HG03457 (cell line): Measurements from ENCODE around the gene SBF1.
A peak's percentile ranks its signal among the peaks of the same experiment; 100 is the strongest.

ENCODE experiments used
- ATAC-seq: cut with Tn5 transposase; IDR thresholded peaks from one replicate; pipeline ENCODE4 v1.9.1; 2021; ENCODE audit warnings: moderate number of reproducible peaks; ENCODE audit not compliant: unreplicated experiment

Gene SBF1

DNA sequence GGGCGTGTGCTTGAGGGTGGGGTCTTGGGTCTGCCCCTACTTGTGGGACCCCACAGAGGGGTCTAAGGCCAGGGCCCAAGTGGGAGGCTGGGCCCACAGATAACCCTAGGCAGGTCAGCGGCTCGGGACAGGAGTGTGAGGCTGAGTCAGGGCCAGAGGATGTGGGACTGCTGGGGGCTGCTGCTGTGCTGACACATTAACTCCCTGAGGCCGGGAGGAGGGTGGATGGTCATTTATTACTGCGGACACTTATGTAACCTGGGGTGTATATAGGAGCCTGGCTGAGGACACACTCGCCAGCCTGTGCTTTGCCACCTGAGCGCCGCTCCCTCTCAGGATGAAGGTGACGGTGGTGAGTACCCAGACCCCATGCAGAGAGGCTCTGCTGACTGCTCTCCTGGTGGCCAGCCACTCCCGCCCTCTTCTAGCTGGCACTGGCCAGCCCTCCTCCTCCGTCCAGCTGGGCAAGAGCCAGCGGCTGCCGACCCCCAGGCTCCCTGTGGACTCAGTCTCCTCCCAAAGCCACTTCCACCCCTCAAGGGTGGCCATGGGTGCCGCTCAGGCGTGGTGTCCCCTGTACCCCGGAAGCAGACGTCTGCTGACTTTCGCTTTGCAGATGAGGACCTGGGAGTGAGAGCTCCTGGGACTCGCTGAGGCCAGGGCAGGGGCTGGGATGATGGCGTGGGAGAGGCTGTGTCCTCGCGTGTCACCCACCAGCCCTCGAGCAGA lies 11.9 kb upstream of the SBF1 start, which contains the start of gene MIOX:
Gene MIOX, plus strand, starts transcription at position 299 of the 729 bp plus-strand sequence. Its CDS starts 39 bp downstream, at position 338.
- ATAC-seq, result no peak

DNA sequence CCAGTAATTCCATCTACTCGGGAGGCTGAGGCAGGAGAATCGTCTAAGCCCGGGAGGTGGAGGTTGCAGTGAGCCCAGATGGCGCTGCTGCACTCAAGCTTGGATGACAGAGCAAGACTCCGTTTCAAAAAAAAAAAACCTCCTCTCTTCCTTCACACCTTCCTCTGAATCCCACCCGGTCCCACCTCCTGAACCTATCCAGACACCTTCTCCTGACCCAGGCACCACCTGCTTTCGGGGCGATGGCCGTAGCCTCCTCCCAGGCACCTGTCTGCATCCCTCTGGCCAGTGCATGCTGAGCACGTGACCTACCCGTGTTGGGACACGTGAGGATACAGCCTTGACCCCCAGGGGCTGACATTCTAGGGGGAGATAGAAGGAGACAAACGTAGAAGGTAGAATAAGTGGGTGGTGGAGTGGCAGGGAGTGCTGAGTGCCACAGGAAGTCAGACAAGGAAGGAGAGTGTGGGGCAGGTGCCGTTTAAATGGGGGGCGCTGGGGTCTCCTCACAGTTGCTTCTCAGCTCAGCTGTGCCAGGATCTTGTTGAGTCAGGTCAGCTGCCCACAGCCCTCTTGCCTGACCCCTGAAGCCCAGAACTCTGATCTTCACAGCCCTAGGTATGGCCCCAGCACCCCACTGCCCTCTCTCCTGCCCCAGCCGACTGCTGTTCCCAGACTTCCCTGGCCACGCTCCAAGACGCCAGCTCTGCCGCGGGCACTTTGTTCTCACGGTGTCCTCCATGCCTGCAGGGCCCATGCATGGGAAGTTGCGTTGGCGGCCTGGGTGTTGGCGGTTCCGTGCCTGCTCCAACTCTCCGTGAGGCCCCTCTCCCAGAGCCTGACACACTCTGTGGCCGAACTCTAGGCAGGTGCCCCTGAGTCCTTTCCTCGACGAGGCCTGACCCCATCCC lies 10.6 kb upstream of the SBF1 start:
- ATAC-seq, result no peak

DNA sequence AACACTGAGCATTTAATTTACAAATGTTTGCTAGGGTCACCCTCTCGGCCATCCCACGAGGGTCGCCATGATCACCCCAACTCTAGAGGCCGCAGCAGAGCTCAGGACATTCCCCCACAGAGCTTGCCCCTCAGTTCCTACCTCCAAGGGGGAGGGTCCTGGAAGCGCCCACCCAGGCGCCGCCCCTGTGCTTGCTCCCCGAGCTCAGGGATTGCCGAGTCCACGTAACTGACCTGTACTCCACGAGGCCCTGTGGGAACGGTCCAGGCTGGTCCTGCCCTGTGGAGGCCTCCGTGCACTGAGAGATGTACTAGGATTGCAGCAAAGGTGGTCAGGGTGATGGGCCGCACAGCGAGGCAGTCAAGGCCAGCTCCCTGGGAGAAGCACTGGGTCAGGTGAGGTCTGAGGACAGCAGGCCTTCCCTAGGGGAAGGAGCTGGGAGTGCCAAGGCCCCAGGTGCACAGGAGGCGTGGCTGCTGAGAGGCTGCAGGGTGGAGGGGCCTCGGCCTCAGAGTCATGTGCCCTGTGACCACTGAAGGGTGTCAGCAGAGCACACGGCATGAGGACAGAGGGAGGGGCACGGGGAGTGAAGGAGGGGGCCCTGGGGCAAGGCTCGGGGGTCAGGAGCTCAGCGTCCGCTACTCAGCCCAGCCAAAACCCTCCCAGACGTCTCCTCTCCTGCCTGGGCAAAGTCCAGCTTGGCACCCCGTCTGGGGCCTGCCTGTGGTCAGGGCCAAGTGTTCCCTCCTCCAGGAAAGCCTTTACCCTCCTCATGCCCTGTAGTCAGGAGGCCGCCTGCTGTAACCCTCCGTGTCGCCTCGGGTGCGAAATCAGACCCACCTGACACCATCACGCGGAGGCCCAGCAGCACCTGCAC lies 9.4 kb upstream of the SBF1 start:
- no peak for ATAC-seq

DNA sequence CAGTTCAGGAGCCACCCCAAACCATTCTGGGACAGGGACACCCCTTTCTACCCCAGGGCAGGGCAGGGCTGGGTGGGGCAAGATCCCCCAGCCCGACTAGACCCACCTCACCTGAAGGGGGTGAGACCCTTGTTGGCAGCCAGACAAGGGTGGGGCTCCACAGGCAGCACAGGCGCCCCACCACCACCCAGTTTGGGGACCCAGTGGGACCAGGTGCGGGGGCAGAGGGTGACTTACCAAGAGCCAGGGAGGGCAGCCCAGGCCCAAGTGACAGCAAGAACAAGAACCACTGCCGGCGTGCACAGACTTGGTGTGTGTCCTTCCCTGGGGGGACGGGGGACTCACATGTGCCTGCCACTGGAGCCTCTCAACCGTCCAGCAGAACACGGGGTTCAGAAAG lies 8.7 kb upstream of the SBF1 start:
- ATAC-seq, result no peak

DNA sequence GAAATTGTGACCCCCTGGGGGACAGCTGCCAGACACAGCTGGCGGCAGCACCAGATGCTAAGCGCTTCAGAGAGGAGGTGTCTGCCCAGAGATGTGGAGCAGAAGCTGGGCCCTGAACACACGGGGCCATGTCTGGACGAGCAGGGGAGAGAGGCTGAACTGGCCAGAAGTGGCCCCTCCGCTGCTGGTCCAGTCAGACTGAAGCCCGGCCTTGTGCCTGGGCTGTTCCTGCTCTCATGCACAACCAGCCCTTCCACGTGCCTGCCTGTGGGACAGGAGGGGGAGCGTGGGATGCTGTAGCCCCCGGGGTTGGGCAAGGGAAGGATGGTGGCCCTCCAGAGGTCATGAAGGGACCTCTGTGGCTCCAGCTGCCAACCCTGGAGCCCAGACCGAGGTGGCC lies 8.3 kb upstream of the SBF1 start:
- ATAC-seq, result no peak

DNA sequence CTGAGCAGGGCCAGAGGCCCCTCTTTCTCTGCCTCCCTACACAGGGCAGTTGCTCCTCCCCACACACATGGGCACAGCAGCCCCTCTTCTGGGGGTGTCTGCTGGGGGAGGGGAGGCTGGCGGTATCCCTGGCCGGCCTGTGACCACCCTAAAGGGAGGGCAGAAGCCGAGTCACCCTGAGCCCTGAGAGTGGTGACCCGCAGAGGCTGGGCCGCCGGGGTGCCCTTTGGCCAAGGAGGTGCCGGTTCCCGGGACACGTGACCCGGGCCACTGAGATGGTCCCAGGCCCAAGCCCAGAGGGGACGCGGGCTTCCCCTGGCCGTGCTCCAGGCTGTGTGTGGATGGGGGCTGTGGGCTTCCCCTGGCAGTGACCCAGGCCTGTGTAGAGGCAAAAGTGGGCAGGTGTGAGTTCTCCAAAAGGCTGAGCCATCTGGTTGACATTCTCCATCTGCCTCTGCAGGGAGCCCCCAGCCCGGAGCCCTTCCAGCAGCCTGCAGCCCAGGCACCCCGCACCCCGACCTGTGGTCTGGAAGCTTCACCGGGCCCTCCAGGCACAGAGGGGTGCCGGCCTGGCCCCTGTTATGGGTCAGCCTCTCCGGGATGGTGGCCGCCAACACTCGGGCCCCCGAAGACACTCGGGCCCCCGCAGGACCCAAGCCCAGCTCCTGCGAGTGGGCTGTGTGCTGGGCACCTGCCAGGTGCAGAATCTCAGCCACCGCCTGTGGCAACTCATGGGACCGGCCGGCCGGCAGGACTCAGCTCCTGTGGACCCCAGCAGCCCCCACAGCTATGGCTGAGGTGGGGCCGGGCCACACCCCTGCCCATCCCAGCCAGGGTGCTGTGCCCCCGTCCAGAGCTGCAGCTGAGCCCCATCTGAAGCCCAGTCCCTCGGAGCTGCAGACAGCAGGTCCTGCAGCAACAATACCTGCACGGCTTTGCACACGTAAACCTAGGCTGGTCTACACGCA lies 7.6 kb upstream of the SBF1 start:
- ATAC-seq, result no peak

DNA sequence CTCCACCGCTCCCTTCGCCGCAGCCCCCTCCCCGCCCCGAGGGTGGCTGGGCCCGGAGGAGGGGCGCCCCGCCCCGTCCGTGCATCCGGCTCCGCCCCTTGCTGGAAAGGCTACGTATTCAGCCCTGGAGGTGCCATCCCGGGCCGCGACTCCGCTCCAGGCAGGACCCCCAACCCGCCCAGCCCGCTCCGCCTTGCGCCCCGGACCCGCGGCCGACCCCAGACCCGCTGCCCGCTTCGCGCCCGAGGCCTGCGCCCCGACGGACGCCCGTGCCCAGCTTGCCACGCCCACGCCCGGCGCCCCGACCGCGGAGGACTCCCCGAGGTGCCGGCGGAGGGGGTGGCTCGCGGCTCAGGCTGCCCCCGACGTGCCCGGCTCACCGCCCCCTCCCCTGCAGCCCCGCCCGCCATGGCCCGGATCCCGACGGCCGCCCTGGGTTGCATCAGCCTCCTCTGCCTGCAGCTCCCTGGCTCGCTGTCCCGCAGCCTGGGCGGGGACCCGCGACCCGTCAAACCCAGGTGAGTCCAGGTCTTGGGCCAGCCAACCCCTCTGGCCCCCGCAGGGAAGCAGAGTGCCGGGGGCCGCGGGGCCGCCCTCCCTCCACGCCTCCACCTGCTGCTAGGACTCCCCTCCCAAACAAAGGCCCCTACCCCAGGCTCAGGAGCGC lies 6.7 kb upstream of the SBF1 start, which contains the start of gene ADM2:
Gene ADM2, plus strand, starts transcription at position 104 of the 667 bp plus-strand sequence. Its CDS starts 305 bp downstream, at position 409.
- ATAC-seq, result no peak

DNA sequence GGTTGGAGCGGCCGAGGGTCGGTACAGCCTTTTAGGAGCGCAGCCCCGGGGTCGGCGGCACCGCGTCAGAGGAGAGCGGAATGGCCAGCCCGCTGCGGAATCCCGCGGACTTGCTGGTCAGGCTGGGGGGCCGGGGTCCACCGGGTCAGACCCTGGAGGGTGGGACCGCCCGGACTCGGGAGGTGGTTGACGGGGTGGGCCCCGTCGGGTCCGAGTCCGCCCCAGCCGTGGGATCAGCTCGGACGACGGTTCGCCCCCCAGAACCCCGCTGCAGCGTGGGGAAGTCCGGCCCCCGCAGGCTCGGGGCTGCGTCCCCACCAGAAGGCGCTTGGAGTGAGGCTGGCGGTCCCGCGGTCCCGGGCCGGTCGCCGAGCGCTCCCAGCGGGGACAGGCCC lies 6.2 kb upstream of the SBF1 start:
- no peak for ATAC-seq

DNA sequence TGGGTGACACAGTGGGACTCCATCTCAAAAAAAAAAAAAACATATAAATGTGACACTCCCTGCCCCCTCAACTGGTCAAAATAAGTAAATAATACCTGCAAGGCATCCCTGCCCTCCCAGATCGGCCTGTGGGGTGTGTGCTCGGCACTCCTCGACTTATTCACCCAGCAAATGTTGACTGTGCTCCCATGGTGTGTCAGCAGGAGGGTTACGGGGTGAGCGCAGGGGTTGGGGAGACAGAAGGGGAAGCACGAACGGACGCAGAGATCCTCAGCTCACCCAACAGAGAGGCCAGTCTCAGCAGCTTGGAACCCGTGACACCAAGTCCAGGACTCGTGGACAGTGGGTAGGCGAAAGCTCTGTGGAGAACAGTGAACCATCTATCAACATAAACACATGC lies 4.9 kb upstream of the SBF1 start:
- no peak for ATAC-seq

DNA sequence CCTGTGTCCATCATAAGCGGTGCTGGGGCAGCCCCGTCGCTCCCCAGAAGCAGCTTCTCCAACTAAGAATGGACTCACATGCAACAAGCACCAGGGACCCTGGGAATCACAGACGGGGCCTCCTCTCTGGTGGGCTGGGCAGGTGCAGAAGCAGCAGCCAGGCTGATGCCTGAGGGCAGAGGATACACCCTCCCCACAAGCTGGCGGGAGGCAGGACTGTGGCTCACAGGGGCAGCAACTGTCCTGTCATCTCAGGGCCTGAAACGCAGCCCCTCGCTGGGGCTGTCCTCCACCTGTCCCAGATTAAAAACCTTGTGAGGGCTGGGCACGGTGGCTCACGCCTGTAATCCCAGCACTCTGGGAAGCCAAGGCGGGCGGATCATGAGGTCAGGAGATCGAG lies 3.1 kb upstream of the SBF1 start:
- no peak for ATAC-seq

DNA sequence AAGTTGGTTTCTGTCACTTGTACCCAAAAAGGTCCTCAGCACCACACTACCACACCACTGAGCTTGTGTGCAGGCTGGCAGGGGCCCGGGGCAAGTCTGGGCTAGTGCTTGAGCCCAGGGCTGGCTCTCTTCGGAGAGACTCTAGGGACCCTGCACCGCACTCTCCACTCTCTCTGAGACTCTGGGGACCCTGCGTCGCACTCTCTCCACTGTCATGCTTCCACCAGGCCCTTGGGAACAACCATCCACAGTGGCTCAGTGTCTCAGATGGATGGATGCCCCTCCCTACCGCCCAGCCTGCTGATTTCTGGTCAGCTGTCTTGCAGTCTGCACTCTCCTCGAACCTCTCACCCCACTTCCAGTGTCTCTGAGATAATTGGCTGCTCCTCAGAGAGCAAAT lies 2.0 kb upstream of the SBF1 start:
- ATAC-seq, result no peak

DNA sequence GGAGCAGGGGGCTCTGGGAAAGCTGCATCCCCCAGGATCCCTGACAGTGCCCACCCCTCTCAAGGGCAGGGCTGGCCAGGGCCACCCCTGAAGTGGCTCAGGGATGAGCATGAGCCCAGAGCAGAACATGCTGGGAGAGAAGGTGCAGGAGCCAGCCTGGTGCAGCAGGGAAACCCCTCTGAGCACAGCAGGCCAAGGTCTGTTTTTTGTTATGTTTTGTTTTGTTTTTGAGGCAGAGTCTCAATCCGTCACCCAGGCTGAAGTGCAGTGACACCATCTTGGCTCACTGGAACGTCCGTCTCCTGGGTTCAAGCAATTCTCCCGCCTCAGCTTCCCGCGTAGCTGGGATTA lies 792 bp upstream of the SBF1 start:
- ATAC-seq, result no peak

DNA sequence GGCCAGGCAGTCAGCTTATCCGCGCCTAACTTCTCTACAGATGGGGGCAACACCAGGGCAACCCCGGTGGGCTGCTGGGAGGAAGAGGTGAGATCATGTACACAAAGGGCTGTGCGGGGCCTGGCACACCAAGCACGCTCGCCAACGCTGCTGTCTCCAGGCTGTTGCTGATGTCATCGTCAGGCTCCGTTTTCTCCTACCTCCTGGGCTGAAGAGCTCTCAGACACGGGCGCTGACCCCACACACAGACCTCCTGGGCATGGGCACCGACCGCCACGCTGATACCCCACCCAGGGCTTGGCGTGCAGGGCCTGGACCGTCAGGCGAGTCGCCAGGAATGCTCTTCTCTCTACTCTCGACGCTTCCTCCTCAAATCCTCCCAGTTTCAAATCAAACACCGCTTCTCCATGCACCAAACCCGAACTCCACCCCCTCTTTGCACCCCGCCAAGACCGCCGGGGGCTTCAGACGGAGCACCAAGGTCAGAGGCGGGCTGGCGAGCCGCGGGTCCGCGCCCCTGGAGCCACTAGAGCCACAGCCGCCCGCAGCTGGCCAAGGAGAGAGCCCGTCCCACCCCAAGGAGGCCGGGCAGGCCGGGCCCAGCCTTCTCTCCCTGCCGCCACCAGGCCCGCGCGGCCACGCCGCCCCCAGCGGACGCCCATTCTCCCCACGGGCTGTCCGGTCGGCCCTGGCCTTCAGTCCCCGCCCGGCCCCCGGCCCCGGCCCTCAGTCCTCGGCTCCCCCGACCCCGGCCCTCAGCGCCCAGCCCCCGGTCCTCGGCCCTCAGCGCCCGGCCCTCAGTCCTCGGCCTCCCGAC lies 772 bp downstream of the SBF1 start:
- ATAC-seq, result no peak

DNA sequence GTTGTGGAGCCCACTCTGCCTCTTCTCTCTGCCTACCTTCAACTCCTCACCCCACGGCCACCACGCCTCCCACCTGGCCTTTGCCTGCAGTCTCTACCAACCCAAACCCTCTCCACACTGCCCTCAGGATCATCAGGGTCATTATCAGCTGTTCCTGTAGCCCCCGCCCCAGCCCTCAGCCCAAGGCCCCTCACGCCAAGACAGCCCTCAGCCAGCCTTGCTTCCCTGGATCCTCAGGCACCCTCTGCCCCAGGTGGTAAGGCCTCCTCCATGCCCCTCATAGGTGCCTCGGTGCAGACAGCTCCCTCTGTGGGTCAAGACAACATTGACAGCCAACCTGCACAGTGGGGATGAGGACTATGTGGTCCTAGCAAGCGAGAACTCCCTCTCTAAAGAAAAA lies 1.7 kb downstream of the SBF1 start:
- no peak for ATAC-seq

DNA sequence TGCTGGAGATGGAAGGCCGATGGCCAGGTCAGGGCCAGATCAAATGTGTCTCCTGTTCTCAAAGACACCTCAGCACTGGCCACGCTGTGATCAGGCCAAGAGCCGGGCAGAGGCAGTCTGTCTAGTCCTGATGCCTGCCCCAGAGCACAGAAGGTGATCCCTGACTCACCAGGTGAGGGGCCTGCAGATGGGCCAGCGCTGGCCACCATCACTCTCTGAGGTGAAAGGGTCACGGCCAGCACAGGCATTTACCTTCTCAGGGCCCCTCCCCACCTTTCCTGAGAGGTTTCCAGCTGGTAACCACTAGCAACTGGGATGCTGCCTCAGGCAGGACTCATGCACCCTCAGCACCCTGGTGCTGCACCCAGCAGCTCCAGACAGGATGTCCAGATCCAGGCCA lies 2.9 kb downstream of the SBF1 start:
- ATAC-seq, result no peak

DNA sequence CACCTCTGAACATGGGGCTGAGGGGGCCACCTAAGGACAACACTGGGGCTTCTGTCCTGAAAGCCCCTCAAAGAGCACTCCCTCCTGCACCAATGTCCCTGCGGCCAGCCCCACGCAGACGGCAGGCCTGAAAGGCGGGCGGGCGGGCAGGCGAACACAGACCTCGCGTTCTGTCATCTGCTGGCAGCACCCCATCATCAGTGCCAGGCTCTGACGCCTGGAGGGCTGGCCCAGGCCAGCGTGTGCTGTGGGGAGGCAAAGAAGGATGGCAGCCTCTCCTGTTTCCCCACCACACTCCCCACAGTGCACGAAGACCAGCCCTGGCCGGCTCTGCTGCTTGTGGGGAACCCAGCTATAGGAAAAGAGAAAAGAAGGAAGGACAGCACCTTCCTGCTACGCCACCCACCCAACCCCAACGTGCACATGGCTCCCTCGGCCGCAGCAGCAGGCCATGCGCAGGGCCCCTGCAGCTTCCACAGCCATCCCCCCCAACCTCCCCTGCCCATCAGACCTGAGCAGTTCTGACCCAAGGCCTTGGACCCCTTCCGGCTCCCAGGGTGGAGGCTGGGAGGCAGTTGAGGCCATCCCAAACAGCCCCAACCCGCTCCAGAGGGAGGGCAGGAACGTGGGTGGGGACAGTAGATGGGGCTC lies 3.5 kb downstream of the SBF1 start:
- ATAC-seq, result no peak

DNA sequence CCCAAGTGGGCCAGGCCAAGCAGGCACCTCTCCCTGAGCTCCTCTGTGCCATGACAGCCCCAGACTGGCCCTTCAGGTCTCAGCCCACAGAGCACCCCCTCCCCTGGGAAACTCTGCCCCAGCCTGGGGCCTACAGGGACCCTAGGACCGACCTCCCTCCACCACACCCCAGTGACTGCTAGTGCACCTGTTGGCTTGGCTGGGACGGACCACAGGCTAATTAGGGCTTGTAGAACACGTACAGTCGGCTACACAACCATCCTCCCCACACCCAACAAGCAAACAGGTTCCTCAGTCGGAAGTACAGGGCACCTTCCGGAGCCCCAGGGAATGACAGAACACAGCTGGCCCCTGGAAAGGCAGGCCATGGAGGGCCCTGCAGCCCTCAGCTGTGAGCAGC lies 4.3 kb downstream of the SBF1 start:
- ATAC-seq, result peak; percentile 2
